Measurements from ENCODE around the gene RGS14.
A peak's percentile ranks its signal among the peaks of the same experiment; 100 is the strongest.

RGS14 gene

DNA sequence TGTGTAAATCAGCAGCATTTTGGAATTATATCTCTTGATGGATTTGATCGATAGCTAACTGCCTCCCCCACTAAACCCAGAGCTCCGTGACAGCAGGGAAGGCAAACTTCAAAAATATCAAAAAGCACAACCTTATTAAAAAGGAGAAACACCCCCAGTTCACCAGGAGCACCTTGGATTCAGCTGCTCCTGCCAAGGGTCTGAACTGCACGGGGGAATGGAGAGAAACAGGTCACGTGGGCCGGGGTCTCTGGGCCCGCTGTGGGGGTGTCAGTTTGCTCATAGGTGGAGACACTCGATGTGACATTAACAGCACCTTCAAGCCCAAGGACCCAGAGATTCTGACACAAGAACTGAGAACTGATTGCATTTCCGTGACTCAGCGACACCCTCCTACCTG is 25.5 kb downstream of the RGS14 start:
- peaks cover 14% of the 10 kb centered on the region for H3K4me1 Mint-ChIP-seq
- ATAC-seq (ENCODE audit: low read depth) (no peak), DNase-seq (ENCODE audit: low spot score in 2 of 2) (no peak)
- no peaks in the 10 kb centered on the region for H3K9me3 Mint-ChIP-seq
- H3K27me3 Mint-ChIP-seq, result peaks cover 9% of the 10 kb centered on the region
- no peaks in the 10 kb centered on the region for H3K36me3 Mint-ChIP-seq
- no peak overlapping the region for H3K4me3 Mint-ChIP-seq
- no peak overlapping the region for H3K27ac Mint-ChIP-seq

DNA sequence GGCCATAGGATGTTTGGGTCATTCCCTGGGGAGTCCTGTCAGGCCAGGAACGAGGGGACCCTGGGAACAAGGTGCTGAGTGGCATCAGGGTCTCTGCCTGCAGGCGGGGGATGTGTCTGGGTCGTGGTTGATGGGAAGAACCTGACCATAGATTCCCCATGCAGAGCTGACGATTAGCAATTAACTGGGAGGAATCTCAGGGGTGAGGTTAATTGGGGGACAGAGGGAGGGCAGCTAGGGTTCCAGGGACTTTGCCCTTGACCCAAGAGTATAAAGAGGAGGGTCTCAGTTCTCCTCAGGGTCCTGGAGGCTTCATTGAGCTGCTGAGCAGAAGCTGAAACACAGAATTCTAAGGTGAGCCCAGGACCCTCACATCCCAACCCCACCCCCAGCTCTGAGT is 26.4 kb downstream of the RGS14 start, which contains the start of gene SLC34A1:
Gene SLC34A1, plus strand, starts transcription at position 301 of the 400 bp plus-strand sequence. CDS start 1,308 bp downstream, outside the sequence.
- Mint-ChIP-seq H3K27ac (no peak within 1 kb of the TSS), H3K9me3 (no peaks in the 10 kb centered on the region), H3K4me1 (peaks cover 23% of the 10 kb centered on the region), H3K36me3 (no peaks in the 10 kb centered on the region), H3K4me3 (no peak within 1 kb of the TSS), H3K27me3 (peaks cover 9% of the 10 kb centered on the region)
- ATAC-seq (ENCODE audit: low read depth) (no peak), DNase-seq (ENCODE audit: low spot score in 2 of 2) (no peak)

DNA sequence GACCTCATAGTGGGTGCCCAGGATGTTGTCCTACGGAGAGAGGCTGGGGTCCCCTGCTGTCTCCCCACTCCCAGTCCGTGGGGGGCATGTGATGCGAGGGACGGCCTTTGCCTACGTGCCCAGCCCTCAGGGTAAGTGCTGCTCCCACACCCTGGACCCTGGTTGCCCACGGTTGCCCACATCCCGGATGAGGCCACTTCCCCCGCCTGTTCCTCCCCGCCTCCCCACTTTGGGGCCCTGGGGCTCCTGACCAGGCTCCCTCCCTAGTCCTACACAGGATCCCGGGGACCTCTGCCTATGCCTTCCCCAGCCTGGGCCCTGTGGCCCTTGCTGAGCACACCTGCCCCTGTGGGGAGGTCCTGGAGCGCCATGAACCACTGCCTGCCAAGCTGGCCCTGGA is 28.0 kb downstream of the RGS14 start:
- DNase-seq (ENCODE audit: low spot score in 2 of 2) (no peak), ATAC-seq (ENCODE audit: low read depth) (no peak)
- H3K4me3 Mint-ChIP-seq, result no peak overlapping the region
- peaks cover 29% of the 10 kb centered on the region for H3K4me1 Mint-ChIP-seq
- H3K9me3 Mint-ChIP-seq, result no peaks in the 10 kb centered on the region
- no peaks in the 10 kb centered on the region for H3K36me3 Mint-ChIP-seq
- no peak overlapping the region for H3K27ac Mint-ChIP-seq
- H3K27me3 Mint-ChIP-seq, result peaks cover 9% of the 10 kb centered on the region

DNA sequence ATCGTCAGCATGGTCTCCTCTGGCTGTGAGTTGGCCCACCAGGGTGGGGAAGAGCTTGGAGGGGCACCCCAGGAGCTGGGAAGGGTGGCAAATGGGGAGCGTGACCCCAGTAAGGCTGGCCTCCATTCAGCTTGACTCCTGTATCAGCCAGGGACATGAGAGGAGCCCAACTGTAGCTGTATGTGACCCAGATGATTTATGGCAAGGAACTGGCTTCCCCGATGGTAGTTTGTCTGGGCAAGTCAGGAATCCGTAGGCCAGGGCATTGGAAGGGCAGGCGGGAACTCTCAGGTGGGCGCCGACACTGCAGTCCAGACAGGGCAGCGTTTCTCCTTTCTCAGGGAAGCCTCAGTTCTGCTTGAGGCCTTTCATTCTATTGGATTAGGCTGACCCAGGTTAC is 28.8 kb downstream of the RGS14 start:
- DNase-seq (ENCODE audit: low spot score in 2 of 2) (no peak), ATAC-seq (ENCODE audit: low read depth) (no peak)
- Mint-ChIP-seq H3K4me3 (no peak overlapping the region), H3K4me1 (peaks cover 29% of the 10 kb centered on the region), H3K27me3 (peaks cover 9% of the 10 kb centered on the region), H3K27ac (no peak overlapping the region), H3K36me3 (no peaks in the 10 kb centered on the region), H3K9me3 (no peaks in the 10 kb centered on the region)

DNA sequence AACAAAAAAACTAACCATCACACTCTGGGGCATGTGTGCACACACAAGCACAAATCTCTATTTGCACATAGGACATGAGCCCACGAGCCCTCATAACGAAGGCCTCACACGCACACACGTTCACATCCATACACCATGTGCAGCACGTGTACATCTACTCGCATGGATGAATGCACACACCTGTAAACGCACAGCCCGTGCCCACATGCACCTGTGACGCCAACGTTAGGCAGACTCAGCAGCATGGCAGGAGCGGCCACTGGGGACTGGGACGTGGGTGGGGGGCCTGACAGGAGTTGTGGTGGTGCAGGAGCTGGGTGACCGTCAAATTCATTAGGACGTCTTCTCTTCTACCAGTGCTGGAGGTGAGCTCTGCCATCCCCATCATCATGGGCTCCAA is 29.7 kb downstream of the RGS14 start:
- peak; percentile 24 for ATAC-seq (ENCODE audit: low read depth)
- Mint-ChIP-seq H3K9me3 (no peaks in the 10 kb centered on the region), H3K36me3 (no peaks in the 10 kb centered on the region), H3K4me1 (peaks cover 29% of the 10 kb centered on the region), H3K27me3 (peaks cover 8% of the 10 kb centered on the region), H3K27ac (no peak overlapping the region), H3K4me3 (no peak overlapping the region)
- DNase-seq (ENCODE audit: low spot score in 2 of 2), result no peak

DNA sequence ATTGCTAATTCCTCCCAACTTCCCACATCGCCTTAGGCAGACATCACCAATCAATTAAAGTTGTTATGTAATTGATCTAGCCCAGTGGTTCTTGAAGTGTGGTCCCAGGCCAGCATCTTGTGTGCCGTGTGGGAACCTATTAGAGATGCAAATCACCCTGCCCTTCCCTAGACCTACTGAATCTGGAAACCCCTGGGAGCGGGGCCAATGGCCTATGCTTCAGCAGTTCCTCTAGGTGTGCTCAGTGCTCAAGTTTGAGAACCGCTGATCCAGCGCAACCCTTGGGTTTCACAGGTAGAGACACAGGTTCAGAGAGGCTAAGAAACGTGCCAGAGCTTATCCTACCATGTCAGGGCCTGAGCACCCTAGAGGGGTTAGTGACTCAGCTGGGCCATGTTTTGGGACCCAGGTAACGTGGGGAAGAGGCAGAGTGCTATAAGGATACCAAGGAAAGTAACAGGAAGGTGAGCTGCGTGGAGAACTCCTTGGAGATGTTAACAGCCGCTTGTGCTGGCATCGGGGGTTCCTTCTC is 30.9 kb downstream of the RGS14 start:
- DNase-seq (ENCODE audit: low spot score in 2 of 2), result no peak
- Mint-ChIP-seq H3K27ac (no peak overlapping the region), H3K9me3 (no peaks in the 10 kb centered on the region), H3K36me3 (no peaks in the 10 kb centered on the region), H3K4me3 (no peak overlapping the region), H3K27me3 (peaks cover 7% of the 10 kb centered on the region), H3K4me1 (peaks cover 32% of the 10 kb centered on the region)
- ATAC-seq (ENCODE audit: low read depth), result no peak

DNA sequence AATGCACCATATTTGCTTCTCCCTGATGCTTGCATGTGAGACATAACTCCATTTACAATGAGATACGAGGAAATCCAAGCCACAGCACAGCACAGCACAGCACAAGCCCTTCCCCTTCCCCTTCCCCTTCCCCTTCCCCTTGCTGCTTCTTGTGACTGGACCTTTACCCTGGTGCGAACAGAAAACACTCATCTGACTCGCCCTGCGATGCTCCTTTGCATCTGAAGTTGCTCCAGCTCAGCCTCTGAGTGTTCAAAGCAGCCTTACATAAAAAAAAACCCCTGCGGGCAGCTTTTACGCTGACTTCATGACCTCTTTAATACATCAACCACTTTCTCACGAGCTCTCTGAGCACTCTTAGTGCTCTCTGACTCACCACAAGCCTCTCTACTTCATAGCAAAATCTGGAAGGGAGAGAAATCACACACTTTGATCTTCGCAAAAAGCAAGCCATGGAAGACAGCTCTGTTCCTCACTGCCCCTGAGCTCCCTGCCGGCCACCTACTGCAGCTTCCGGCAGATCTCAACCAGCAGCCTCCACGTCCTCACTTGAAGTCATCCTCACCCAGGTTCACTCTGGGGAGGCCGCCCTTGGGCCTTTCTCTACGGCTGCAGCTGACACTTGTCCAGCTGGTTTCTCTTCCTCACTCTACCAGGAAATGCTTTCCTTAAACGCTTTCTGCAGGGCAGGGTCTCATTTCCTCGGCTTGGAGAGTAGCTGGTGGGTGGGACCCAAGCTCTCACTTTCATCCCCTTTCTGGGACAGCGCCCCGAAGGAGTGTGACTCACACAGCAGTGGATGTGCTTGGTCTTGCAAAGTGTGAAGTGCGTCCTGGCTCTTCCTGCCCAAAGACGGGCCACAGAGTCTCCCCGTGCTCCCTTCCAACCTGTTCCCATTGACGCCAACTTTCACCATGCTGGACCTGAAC is 31.8 kb downstream of the RGS14 start:
- peak; percentile 21 for ATAC-seq (ENCODE audit: low read depth)
- peak overlapping the region; percentile 24 for H3K4me3 Mint-ChIP-seq
- no peaks in the 10 kb centered on the region for H3K9me3 Mint-ChIP-seq
- H3K27me3 Mint-ChIP-seq, result peaks cover 5% of the 10 kb centered on the region
- H3K27ac Mint-ChIP-seq, result no peak overlapping the region
- DNase-seq (ENCODE audit: low spot score in 2 of 2), result no peak
- no peaks in the 10 kb centered on the region for H3K36me3 Mint-ChIP-seq
- H3K4me1 Mint-ChIP-seq, result peaks cover 32% of the 10 kb centered on the region

DNA sequence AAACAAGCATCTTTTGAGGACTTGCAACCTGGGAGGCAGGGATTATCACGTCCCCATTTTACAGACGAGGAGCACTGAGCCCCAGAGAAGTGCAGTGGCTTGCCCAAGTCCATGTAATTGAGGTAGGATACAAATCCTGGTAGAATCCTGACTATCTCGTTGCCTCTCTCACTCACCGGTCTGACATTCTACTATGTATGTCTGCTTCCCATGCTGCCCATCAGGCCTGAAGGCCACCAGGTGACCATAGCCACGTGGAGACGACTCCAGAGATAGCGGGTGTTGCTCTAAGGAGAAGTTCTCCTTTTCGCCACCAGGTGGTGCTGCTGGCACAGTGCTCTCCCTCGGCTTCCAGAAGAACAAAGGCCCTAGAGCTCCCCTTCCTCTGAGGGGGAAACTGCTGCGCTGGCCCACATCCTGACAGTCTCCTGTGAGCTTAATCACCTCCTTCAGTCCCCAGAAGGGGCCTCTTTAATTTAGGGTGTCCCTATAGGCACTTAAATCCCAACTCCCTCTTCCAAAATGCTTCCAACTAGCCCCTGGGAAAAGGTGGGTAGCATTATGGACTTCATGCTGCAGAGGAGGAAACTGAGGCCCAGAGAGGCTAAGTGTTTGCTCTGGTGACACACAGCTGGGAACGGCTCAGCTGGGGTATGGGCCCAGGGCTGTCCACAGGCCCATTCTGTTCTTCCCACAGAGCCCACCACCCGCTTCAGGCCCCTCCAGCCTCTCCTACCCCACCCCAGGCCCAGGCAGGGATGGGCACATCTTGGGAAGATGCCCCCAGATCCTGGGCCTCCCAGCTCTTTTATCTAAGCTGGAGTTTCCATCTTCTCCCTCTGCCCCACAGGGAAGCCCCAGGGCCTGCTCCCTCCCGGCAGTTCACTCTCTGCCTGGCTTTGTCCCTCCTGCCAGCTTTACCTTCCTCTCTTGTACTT is 32.9 kb downstream of the RGS14 start:
- no peaks in the 10 kb centered on the region for H3K36me3 Mint-ChIP-seq
- H3K27ac Mint-ChIP-seq, result peak overlapping the region; percentile 56

DNA sequence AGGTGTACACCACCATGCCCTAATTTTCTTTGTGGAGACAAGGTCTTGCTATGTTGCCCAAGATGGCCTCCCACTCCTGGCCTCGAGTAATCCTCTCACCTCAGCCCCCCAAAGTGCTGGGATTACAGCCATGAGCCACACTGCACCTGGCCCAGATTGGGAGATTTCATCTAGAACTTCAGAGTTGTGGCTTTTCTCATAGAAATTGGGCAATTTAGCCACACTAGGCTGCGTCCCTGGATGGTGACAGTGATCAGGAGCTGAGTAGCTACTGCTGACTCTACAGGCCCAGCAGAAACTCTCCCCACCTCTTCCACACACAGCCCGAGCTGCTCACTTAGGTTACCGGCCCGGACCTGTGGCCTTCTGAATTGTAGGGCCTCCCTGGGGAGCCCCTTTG is 35.0 kb downstream of the RGS14 start:
- peaks cover 4% of the 10 kb centered on the region for H3K27me3 Mint-ChIP-seq
- H3K4me1 Mint-ChIP-seq, result peaks cover 28% of the 10 kb centered on the region
- no peak for ATAC-seq (ENCODE audit: low read depth)
- no peaks in the 10 kb centered on the region for H3K9me3 Mint-ChIP-seq
- no peak overlapping the region for H3K4me3 Mint-ChIP-seq
- DNase-seq (ENCODE audit: low spot score in 2 of 2), result no peak
- peak overlapping the region; percentile 1 for H3K27ac Mint-ChIP-seq
- no peaks in the 10 kb centered on the region for H3K36me3 Mint-ChIP-seq

More for the DNA sequence above, 32.9 kb downstream of the RGS14 start:
- peak; percentile 80 for ATAC-seq (ENCODE audit: low read depth)
- Mint-ChIP-seq H3K4me1 (peaks cover 32% of the 10 kb centered on the region), H3K9me3 (no peaks in the 10 kb centered on the region), H3K4me3 (peak overlapping the region; percentile 39), H3K27me3 (peaks cover 2% of the 10 kb centered on the region)
- peak; percentile 86 to 89 for DNase-seq (ENCODE audit: low spot score in 2 of 2)

DNA sequence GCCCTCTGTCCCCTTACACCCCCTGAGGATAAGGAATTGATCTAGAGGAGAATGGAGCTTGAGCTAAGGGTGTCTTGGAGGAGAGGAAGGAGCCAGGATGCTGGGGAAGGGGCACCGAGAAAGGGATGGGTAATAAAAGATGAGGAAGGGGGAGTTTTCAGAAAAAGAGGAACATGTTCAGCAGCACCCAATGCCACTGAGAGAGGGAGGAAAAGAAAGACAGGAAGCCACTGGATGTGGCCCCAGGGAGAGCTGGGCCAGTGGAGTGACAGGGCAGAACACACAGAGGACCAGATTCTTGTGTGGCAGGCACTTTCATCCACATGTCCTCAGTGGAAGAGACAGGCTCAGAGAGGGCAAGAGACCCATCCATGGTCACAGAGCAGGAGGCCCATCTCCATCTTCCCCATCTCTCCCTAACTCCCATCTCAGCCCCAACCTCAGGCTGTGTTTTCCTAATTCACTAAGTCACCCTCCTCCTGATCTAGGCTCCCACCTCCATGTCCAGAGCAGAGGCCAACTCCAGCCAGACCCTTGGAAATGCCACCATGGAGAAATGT is 35.6 kb downstream of the RGS14 start:
- ATAC-seq (ENCODE audit: low read depth) (no peak), DNase-seq (ENCODE audit: low spot score in 2 of 2) (no peak)
- H3K27me3 Mint-ChIP-seq, result peaks cover 4% of the 10 kb centered on the region
- peaks cover 25% of the 10 kb centered on the region for H3K4me1 Mint-ChIP-seq
- H3K4me3 Mint-ChIP-seq, result no peak overlapping the region
- peak overlapping the region; percentile 1 for H3K27ac Mint-ChIP-seq
- no peaks in the 10 kb centered on the region for H3K9me3 Mint-ChIP-seq
- H3K36me3 Mint-ChIP-seq, result no peaks in the 10 kb centered on the region

DNA sequence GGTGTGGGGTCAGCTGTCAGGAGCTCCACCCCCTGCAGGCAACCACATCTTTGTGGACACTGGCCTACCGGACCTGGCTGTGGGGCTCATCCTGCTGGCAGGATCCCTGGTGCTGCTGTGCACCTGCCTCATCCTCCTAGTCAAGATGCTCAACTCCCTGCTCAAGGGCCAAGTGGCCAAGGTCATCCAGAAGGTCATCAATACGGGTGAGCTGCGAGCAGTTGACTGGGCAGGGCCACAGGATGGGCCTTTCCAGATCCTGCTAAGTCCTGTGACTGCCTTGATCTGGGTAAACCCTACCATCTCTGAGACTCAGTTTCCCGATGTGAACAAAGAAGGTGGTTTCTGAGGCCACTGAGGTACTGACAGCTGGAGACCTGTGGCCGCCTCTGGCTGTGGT is 36.3 kb downstream of the RGS14 start:
- Mint-ChIP-seq H3K4me3 (no peak overlapping the region), H3K4me1 (peaks cover 18% of the 10 kb centered on the region), H3K36me3 (no peaks in the 10 kb centered on the region), H3K27me3 (peaks cover 4% of the 10 kb centered on the region), H3K9me3 (no peaks in the 10 kb centered on the region), H3K27ac (no peak overlapping the region)
- ATAC-seq (ENCODE audit: low read depth) (no peak), DNase-seq (ENCODE audit: low spot score in 2 of 2) (no peak)

DNA sequence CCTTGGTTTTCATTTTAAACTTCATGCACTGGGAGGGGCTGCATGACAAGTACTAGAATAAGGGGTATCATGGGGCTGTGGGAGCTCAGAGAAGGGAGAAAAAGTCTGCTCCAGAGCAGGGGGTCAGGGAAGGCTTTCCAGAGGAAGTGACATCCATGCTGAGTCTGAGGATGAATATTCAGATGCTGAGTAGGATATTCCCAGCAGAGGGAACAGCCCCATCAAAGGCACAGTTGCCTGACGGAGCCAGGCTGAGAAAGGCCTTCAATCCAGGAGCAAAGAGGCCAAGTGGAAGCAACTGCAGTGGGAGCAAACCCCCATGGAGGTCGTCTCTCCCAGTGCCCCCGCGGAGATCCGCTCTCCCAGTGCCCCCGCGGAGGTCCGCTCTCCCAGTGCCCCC is 38.4 kb downstream of the RGS14 start:
- no peak overlapping the region for H3K4me3 Mint-ChIP-seq
- H3K4me1 Mint-ChIP-seq, result peaks cover 4% of the 10 kb centered on the region
- ATAC-seq (ENCODE audit: low read depth), result no peak
- no peak overlapping the region for H3K27ac Mint-ChIP-seq
- no peaks in the 10 kb centered on the region for H3K36me3 Mint-ChIP-seq
- no peak for DNase-seq (ENCODE audit: low spot score in 2 of 2)
- peaks cover 4% of the 10 kb centered on the region for H3K27me3 Mint-ChIP-seq
- no peaks in the 10 kb centered on the region for H3K9me3 Mint-ChIP-seq

DNA sequence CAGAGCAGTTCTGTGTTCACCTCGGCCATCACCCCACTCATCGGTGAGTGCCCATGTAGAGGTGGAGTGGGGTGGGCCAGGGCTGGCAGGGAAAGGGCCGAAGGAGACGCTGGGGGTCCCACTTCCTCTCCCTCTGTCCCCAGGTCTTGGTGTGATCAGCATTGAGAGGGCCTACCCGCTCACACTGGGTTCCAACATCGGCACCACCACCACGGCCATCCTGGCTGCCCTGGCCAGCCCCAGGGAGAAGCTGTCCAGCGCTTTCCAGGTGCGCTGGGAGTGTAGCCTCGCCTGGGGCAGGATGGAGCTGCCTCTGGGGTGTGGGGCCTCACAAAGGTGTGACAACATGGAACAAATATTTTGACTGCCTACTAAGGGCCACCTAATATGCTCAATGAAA is 39.1 kb downstream of the RGS14 start:
- Mint-ChIP-seq H3K27ac (no peak overlapping the region), H3K36me3 (no peaks in the 10 kb centered on the region), H3K27me3 (peaks cover 4% of the 10 kb centered on the region), H3K4me3 (no peak overlapping the region), H3K4me1 (peaks cover 4% of the 10 kb centered on the region), H3K9me3 (no peaks in the 10 kb centered on the region)
- DNase-seq (ENCODE audit: low spot score in 2 of 2) (no peak), ATAC-seq (ENCODE audit: low read depth) (no peak)

Data from memory B cell (primary cell).